ENCODE data around the gene NEGR1. TPM values are rescaled to one million over a fixed set of nuclear protein-coding genes. Genes with fewer than 3 reads are reported as not detected.

The NEGR1 gene
- total RNA-seq, 1 donor from 2014 or later = 9.7 TPM

DNA sequence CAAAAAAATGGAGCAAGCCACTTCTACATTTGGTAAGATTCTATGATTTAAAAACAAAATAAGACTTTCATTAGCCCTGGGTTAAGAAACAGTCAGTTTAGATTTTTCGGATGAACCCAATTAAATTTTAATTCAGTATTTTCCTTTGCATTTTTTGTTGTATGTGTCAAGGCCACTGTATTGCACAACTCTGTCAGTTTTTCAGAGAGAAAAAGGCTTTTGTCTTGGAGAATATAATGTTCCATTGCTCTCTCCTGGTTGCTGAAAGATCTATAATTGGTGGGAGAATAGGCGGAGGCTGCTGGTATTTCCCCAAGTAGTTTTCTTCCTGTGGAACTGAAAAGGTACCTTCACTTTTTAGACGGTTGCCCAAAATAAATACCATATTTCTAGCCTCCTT lies 84.6 kb downstream of the NEGR1 start:
- no peak for DNase-seq
- Histone ChIP-seq H3K27me3 (ENCODE audit: low read depth) (no peaks in the 10 kb centered on the region), H3K36me3 (no peaks in the 10 kb centered on the region), H3K4me3 (no peak overlapping the region), H3K4me1 (no peaks in the 10 kb centered on the region), H3K27ac (replicated peaks) (no peak overlapping the region), H3K9me3 (replicated peaks) (peaks cover 18% of the 10 kb centered on the region)
- TF ChIP-seq, protein P1, sequence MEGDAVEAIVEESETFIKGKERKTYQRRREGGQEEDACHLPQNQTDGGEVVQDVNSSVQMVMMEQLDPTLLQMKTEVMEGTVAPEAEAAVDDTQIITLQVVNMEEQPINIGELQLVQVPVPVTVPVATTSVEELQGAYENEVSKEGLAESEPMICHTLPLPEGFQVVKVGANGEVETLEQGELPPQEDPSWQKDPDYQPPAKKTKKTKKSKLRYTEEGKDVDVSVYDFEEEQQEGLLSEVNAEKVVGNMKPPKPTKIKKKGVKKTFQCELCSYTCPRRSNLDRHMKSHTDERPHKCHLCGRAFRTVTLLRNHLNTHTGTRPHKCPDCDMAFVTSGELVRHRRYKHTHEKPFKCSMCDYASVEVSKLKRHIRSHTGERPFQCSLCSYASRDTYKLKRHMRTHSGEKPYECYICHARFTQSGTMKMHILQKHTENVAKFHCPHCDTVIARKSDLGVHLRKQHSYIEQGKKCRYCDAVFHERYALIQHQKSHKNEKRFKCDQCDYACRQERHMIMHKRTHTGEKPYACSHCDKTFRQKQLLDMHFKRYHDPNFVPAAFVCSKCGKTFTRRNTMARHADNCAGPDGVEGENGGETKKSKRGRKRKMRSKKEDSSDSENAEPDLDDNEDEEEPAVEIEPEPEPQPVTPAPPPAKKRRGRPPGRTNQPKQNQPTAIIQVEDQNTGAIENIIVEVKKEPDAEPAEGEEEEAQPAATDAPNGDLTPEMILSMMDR (IDR thresholded peaks at IDR 0.05; ENCODE audit: borderline replicate concordance) = no peak
- intact Hi-C loops (cut with micrococcal nuclease) = no loop called here

DNA sequence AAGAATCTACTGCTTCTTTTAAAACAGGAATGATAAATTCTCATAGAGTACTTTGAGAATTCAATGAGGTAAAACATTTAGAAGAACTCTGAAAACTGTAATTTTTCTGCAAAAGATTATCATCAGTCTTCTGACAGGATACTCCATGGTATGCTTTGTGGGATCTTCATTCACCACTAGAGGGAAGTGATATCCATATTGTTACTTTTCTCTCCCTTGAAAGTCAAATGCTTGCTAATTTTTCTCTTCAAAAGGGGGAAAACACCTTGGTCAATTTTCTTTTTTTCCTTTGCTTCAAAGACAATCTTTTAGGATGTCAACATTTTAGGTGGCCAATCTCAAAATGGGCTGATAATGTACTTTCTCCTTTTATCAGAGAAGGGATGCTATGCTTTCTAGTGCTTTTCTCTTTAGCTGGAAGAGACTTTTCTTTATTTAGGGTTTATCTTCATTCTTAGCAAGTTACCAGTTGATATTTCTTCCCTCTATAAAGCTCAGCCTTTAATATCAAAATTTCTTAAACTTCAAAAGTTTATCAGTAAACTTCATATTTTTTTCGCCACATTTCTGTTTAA lies 95.5 kb downstream of the NEGR1 start:
- intact Hi-C loops (cut with micrococcal nuclease) = no loop called here
- Histone ChIP-seq H3K27ac (replicated peaks) (no peak overlapping the region), H3K9me3 (replicated peaks) (no peaks in the 10 kb centered on the region), H3K36me3 (no peaks in the 10 kb centered on the region), H3K4me1 (no peaks in the 10 kb centered on the region), H3K27me3 (ENCODE audit: low read depth) (no peaks in the 10 kb centered on the region), H3K4me3 (no peak overlapping the region)
- TF ChIP-seq, protein P1 (IDR thresholded peaks at IDR 0.05; ENCODE audit: borderline replicate concordance) = peak; percentile 60
- DNase-seq = no peak

DNA sequence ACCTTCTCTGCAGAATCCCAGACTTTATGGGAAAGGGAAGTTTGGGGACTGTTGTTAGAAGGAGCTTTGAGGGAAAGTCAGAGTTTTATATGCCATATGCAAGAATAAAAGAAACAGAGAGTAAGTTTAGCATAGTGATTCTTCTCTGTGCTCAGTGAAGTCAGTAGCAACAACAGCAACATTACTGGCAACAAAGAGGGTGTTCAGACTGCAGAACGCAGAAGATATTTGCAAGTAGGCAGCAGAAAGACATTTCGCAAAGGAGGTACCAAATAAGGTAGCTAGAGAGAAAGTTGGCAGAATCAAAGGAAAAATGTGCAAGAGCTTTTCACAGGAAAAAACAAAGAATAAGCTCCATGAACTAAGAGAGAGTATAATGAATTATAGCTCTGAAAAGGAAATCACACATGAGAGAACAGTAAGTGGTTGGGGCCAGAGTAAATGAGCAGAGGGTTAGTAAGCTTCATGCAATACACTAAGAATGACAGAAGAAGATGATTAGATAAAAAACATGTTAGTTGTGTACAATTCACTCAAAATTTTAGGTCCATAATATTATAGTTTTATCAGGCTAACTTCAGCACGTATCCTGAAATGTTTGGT lies 98.1 kb downstream of the NEGR1 start:
- Histone ChIP-seq H3K27me3 (ENCODE audit: low read depth) (no peaks in the 10 kb centered on the region), H3K36me3 (no peaks in the 10 kb centered on the region), H3K27ac (replicated peaks) (peak overlapping the region; percentile 10), H3K9me3 (replicated peaks) (no peaks in the 10 kb centered on the region), H3K4me3 (no peak overlapping the region), H3K4me1 (no peaks in the 10 kb centered on the region)
- intact Hi-C loops (cut with micrococcal nuclease) = no loop called here
- TF ChIP-seq, protein P1 (IDR thresholded peaks at IDR 0.05; ENCODE audit: borderline replicate concordance) = no peak
- no peak for DNase-seq

DNA sequence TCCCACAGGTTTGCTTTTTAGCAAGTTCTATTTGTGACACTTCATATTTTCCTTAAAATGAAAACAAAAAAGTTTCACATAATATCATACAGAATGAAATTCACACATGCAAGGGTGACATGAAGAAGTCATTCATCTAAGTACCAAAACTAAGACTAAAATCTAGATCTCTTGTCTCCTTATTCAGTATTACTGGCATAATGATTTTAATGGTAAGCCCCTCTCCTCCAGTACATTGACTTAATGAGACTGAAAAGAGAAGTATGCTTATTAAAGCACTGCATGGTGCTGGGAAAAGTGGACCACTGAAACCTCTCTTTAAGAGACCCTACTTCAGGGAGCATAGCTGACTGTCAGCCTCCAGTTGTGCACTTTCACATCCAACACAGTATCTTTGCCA lies 99.5 kb downstream of the NEGR1 start:
- H3K9me3 ChIP-seq (replicated peaks) = no peaks in the 10 kb centered on the region
- DNase-seq = no peak
- no peak overlapping the region for H3K4me3 ChIP-seq
- intact Hi-C loops (cut with micrococcal nuclease) = no loop called here
- no peaks in the 10 kb centered on the region for H3K36me3 ChIP-seq
- H3K27ac ChIP-seq (replicated peaks) = no peak overlapping the region
- H3K4me1 ChIP-seq = peaks cover 3% of the 10 kb centered on the region
- TF ChIP-seq, protein P1 (IDR thresholded peaks at IDR 0.05; ENCODE audit: borderline replicate concordance) = no peak
- no peaks in the 10 kb centered on the region for H3K27me3 ChIP-seq (ENCODE audit: low read depth)

DNA sequence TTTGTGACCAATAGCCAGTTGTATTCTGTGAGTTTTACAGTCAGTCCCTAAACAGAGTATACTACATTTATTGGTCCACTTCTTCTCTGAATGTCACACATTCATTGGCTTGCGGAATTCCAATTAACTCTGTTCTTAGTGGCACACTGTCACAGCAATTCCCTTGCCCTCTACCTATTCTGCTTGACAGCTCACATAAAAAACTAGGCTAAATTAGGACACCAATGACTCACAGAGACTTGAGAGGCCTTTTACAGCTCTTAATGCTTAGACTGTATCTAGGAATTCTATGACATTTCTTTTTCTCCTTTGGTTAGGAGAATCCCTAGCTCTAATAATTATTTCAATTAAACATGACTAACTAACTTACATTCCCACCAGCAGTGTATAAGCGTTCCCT lies 104.1 kb downstream of the NEGR1 start:
- intact Hi-C loops (cut with micrococcal nuclease) = no loop called here
- Histone ChIP-seq H3K27ac (replicated peaks) (no peak overlapping the region), H3K4me3 (no peak overlapping the region), H3K27me3 (ENCODE audit: low read depth) (no peaks in the 10 kb centered on the region), H3K36me3 (no peaks in the 10 kb centered on the region), H3K9me3 (replicated peaks) (no peaks in the 10 kb centered on the region), H3K4me1 (peaks cover 6% of the 10 kb centered on the region)
- TF ChIP-seq, protein P1 (IDR thresholded peaks at IDR 0.05; ENCODE audit: borderline replicate concordance) = no peak
- DNase-seq = no peak

All from left ventricle myocardium inferior (tissue), 1 donor.